GM20000 (cell line): ENCODE results near the gene ARL8A.

ENCODE experiments used
- DNase-seq: peaks from one replicate; pipeline ENCODE4 v3.0.0; 2012; ENCODE audit warnings: low spot score
- TF ChIP-seq, protein P1 (sequence below): IDR thresholded peaks from 2 replicates; pipeline ENCODE4 v1.5.1; 2012; ENCODE audit warnings: mild to moderate bottlenecking, control low read depth; ENCODE audit errors: extremely low read depth, missing control alignments

The ARL8A gene

DNA sequence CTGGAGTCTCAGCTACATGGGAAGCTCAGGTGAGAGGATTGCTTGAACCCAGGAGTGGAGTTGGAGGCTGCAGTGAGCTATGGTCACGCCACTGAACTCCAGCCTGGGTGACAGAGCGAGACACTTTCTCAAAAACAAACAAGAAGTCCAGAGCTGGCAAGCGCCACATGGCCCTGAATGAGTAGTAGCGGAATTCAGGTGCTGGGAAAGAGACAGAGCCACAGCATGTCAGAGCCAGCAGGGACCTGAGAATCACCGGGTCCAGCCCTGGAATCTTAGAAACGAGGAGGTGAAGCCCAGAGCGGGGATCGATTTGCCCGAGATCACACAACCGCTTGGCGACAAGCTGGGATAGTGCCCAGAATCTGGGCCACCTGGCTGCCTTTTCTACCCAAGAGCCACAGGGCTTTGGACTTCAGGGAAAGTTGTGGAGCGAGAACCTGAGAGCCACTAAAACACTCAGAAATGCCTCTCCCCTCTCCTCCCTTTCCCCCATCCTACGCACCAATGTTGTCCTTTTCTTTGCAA is 9.8 kb downstream of the ARL8A start:
- DNase-seq: no peak
- TF ChIP-seq, protein P1, sequence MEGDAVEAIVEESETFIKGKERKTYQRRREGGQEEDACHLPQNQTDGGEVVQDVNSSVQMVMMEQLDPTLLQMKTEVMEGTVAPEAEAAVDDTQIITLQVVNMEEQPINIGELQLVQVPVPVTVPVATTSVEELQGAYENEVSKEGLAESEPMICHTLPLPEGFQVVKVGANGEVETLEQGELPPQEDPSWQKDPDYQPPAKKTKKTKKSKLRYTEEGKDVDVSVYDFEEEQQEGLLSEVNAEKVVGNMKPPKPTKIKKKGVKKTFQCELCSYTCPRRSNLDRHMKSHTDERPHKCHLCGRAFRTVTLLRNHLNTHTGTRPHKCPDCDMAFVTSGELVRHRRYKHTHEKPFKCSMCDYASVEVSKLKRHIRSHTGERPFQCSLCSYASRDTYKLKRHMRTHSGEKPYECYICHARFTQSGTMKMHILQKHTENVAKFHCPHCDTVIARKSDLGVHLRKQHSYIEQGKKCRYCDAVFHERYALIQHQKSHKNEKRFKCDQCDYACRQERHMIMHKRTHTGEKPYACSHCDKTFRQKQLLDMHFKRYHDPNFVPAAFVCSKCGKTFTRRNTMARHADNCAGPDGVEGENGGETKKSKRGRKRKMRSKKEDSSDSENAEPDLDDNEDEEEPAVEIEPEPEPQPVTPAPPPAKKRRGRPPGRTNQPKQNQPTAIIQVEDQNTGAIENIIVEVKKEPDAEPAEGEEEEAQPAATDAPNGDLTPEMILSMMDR: no peak

DNA sequence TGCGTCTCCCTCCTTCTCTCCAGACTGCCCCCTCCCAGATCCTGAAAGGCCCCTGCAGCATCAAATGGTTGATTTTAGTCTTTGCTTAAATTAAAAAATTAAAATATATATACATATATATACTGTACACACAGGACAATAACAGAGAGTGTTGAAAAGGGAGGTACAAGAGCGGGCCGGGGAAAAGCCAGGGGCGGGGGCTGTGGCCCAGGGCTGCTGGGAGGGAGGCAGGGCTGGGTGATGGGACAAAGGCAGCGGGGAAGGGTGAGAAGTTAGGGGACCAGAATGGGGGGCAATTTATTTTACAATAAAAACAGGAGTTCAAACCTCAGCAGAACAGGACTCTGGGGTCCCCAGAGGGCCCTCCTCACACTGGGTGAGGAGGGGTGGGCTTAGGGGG is 10.5 kb downstream of the ARL8A start:
- no peak for DNase-seq

DNA sequence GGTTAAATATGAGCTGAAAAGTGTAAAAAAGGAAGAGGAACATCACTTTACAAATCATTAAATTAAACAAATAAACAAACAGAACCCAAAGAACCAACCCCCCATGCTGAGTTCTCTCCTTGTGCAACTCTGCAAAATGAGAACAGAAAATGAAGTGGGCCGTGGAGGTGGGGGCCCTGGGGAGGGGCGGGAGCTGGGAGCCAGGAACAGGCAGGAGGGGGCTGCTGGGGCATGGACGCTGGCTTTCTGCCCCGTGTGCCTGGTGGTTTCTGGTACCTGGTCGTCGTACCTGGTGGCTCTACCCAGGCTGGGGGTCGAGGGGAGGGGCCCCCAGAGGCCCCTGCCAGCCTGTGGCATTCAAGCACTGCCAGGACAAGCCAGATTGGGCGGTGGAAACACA is 11.0 kb downstream of the ARL8A start:
- DNase-seq: no peak
- TF ChIP-seq, protein P1: no peak

More for the DNA sequence above, 10.5 kb downstream of the ARL8A start:
- TF ChIP-seq, protein P1: no peak

DNA sequence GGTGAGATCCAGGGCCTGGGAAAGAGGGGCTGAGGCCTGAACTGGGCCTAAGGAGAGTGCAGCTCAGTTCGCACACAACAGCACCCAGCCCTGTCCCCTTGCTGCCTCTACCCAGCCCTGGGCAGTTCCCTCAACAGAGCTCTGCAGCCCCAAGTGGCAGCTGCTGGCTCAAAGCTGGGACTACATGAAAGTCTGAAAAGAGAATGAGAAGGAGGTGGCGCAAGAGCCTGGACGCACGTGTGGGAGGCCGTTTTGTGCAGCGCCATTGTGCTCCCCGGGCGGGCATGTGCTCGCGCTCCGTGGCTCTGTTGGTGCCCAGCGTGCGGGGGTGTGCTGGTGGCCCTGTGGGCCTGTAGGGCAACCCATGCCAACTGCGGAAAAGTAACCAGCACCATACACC is 11.5 kb downstream of the ARL8A start:
- TF ChIP-seq, protein P1: no peak
- no peak for DNase-seq

DNA sequence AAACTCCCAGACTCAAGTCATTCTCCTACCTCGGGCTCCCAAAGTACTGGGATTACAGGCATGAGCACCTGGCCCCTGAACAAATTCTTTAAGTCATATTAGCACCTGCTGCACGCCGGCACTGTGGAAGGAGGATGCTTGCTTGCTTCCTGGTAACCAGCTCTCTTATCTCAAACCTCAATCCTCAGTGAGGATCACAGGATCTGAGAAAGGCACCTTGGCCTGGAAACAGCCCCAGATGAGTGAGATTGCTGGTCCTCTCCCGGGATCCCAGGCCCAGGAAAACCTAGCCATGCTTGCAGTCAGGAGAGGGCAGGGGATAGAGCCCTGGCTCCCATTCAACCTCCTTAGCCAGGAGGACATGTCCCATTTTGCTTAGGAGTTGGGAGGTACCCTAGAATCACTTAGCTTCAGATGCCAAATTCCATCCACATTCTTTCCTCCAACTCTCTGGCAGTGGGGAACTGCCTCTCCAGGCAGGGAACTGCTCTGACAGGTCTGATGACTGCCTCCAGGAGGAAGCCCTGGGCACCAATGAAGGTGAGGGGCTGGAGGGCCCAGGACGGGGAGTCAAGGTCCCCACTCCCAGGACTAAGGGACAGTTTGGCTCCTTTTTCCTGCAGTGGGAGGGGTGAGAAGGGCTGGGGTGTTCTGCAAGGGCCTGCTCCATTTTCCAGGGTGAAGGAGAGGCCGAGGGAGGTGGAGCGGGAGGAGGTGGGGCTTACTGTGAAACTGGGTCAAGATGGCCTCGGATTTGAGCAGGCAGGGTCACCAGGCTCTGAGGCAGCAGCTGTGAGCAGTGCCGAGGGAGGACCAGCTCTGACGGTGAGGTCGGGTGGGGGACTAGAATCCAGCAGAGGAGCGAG is 12.3 kb downstream of the ARL8A start:
- DNase-seq: no peak
- TF ChIP-seq, protein P1: no peak

DNA sequence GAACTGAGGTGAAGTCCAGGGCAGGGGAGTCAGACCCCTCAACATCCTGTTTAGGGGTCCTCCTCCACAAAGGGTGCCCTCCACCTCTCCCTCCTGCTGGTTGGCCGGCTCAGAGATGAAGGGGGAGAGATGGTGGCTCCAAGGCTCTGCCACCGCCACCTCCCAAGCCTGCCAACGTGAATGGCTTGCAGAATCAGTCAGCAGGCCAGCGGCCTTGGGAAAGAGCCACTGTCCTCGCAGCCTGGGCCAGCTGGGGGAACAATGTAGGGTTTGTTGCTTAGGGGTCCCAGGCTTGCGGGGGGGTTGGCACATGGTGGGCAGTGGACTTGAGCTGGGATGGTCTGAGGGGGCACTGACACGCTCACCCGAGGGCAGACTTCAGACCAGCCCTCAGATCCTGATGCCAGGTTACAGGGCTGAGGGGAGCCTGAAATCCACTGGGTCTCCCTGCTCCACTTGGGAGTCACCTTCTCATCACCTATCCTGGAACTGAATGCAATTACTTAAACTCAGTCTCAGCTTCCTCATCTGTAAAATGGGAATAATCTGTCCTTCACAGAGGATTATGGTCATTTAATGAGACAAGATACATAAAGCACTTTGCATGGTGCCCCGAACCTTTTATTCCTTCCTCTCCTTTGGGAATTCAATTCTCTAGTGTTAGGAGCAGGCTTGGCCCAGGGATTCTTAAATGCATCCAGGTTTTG is 13.6 kb downstream of the ARL8A start:
- TF ChIP-seq, protein P1: no peak
- no peak for DNase-seq

DNA sequence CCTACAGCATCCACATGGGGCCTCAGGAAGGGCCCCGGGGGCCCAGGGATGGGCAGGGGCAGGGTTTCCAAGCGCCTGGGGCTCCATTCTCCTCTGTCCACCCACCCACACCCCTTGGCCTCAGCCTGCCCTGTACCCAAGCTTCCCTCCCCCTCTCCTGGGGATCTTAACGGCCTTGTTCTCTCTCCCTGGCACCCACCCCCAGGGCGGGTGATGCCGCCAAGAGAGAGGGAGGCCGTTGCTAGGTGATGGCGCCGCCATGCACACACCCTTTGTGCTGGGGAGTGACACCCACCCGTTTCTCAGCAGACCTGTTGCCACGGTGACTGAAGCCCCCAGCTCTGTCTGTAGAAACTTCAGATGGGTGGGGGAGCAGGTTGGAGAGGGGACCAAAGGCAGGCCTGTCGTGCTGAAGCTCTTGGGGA is 14.2 kb downstream of the ARL8A start:
- DNase-seq: no peak

More for the DNA sequence above, 14.2 kb downstream of the ARL8A start:
- TF ChIP-seq, protein P1: no peak
